Activated CD8-positive, alpha-beta memory T cell treated with anti-CD3 and anti-CD28 coated beads, Interleukin-2, amount 50 U/mL, for 24 hours (primary cell): ENCODE results near the gene KLHL20.
"Not testable (repeated sequence)": the region's sequence is repeated elsewhere in the genome, so short reads cannot be mapped to it uniquely, and the experiment has no call there.

Experiments
- DNase-seq: peaks from one replicate; pipeline ENCODE4 v3.0.0-alpha.2; 2020; ENCODE audit errors: extremely low read depth

Gene KLHL20

GRCh38 chr1:173753830-173754229 lies 39.0 kb downstream of the KLHL20 start:
- no peak for DNase-seq

- DNase-seq = no peak
Observed at GRCh38 chr1:173757666-173758065, 42.9 kb downstream of the KLHL20 start.

GRCh38 chr1:173758110-173758509 lies 43.3 kb downstream of the KLHL20 start:
- no peak for DNase-seq

GRCh38 chr1:173758980-173759379 lies 44.2 kb downstream of the KLHL20 start:
- DNase-seq = no peak

- not testable (repeated sequence) for DNase-seq
Observed at GRCh38 chr1:173764331-173764730, 49.5 kb downstream of the KLHL20 start.

GRCh38 chr1:173768206-173768605 lies 53.4 kb downstream of the KLHL20 start:
- DNase-seq = no peak

- DNase-seq = no peak
Observed at GRCh38 chr1:173768827-173769226, 54.0 kb downstream of the KLHL20 start.

GRCh38 chr1:173770330-173770729 lies 55.5 kb downstream of the KLHL20 start:
- not testable (repeated sequence) for DNase-seq

- DNase-seq = no peak
Observed at GRCh38 chr1:173771560-173771959, 56.8 kb downstream of the KLHL20 start.

- no peak for DNase-seq
Observed at GRCh38 chr1:173775578-173776226, 60.9 kb downstream of the KLHL20 start.

GRCh38 chr1:173779936-173780335 lies 65.2 kb downstream of the KLHL20 start:
- DNase-seq = no peak

GRCh38 chr1:173784997-173785396 lies 70.2 kb downstream of the KLHL20 start:
- DNase-seq = no peak

- no peak for DNase-seq
Observed at GRCh38 chr1:173789841-173790240, 75.1 kb downstream of the KLHL20 start.

- DNase-seq = no peak
Observed at GRCh38 chr1:173798078-173798477, 83.3 kb downstream of the KLHL20 start.

- DNase-seq = not testable (repeated sequence)
Observed at GRCh38 chr1:173799995-173800394, 85.2 kb downstream of the KLHL20 start.

GRCh38 chr1:173802961-173803360 lies 88.2 kb downstream of the KLHL20 start:
- DNase-seq = no peak

- not testable (repeated sequence) for DNase-seq
Observed at GRCh38 chr1:173813654-173814053, 98.9 kb downstream of the KLHL20 start.

GRCh38 chr1:173818459-173818858 lies 103.7 kb downstream of the KLHL20 start:
- DNase-seq = no peak

- no peak for DNase-seq
Observed at GRCh38 chr1:173821680-173822079, 106.9 kb downstream of the KLHL20 start.

GRCh38 chr1:173823781-173824314 lies 109.1 kb downstream of the KLHL20 start:
- no peak for DNase-seq

- DNase-seq = peak; percentile 80
Observed at GRCh38 chr1:173824315-173825081, 109.7 kb downstream of the KLHL20 start, which contains the start of the genes CENPL and DARS2. CENPL (minus strand) TSS chr1:173824883; CDS start chr1:173811299, 13,584 bp downstream. DARS2 (plus strand) TSS chr1:173824673; CDS start chr1:173825230, 557 bp downstream.

- no peak for DNase-seq
Observed at GRCh38 chr1:173827611-173828010, 112.8 kb downstream of the KLHL20 start.

- DNase-seq = no peak
Observed at GRCh38 chr1:173832748-173833147, 118.0 kb downstream of the KLHL20 start.
